Activated CD8-positive, alpha-beta memory T cell treated with anti-CD3 and anti-CD28 coated beads, Interleukin-2, amount 10 ng/mL, durations not matched to agents 7 days and 5 days (primary cell): Measurements from ENCODE around the gene ZNF569. TPM values are rescaled to one million over a fixed set of nuclear protein-coding genes. Genes with fewer than 3 reads are reported as not detected.
A peak's percentile ranks its signal among the peaks of the same experiment; 100 is the strongest.

Experiments used
- ATAC-seq: fragments of 150-1000 bp; cut with Tn5 transposase; one replicate; pipeline ENCODE4 v1.10.0; 2021; ENCODE audit warnings: moderate library complexity
- CTCF ChIA-PET: fragments of 350-600 bp; sonication (Branson Sonifier 250); formaldehyde crosslinking; loops from one replicate; lab custom pipeline; 2021; ENCODE audit warnings: antibody characterized with exemption; lab: Charles Lee
- DNase-seq: peaks from one replicate; pipeline ENCODE4 v3.0.0-alpha.2; 2020
- H3K27ac Mint-ChIP-seq: one replicate; pipeline ENCODE4 v1.8.0; 2021; ENCODE audit warnings: mild to moderate bottlenecking, mixed read lengths
- H3K27me3 Mint-ChIP-seq: one replicate; pipeline ENCODE4 v1.8.0; 2021; ENCODE audit warnings: mixed read lengths
- H3K36me3 Mint-ChIP-seq: one replicate; pipeline ENCODE4 v1.8.0; 2021; ENCODE audit warnings: mild to moderate bottlenecking, mixed read lengths
- H3K4me1 Mint-ChIP-seq: one replicate; pipeline ENCODE4 v1.8.0; 2021; ENCODE audit warnings: mixed read lengths
- H3K4me3 Mint-ChIP-seq: one replicate; pipeline ENCODE4 v1.8.0; 2021; ENCODE audit warnings: mild to moderate bottlenecking, moderate library complexity, mixed read lengths
- H3K9me3 Mint-ChIP-seq: one replicate; pipeline ENCODE4 v1.8.0; 2022; ENCODE audit warnings: low read depth, mixed read lengths
- total RNA-seq, 2 experiments: library from RNA; stranded (reverse); gene quantifications; one replicate each; pipeline ENCODE4 v1.2.3, GENCODE V29; 2021

ZNF569 gene
- 1 to 10 TPM; 5.5 to 6.9 TPM for total RNA-seq

DNA sequence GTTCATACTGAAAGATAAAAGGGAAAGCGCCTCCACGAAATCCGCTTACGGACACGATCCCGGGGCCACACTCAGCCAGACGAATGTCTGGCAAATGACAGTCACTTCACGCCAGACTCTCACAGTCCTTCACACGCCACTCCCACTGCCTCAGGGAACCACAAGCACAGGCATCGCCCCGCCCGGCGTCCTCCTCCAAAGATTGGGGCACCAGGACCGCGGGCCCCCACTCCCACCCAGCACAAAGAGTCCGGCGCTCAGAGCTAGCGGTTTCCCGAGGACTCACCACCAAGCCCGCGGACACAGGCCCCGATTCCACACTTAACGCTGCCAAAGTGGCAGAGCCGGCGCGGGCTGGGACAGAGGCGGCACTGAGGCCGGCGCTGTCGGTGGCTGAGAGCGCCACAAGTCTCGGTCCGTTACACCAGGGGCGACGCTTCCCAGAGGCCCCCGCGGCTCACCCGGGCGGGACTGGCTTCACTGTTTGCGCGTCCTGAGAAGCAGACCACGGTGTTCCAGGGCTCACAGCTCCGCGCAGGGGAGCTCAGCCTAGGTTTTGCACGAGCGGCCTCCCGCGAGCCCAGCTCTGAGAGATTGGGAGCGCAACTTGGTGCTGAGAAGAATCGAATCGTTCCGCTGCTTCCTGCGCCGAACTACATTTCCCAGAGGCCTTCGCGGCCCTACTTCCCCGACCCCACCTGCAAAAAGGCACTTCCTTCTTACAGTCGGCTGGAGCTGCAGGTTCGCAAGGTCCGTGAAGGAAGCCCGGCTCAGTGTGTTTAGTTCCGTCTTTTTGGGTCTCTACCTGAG lies at the start of gene ZNF569:
Gene ZNF569, minus strand, starts transcription at position 647 of the 810 bp plus-strand sequence. CDS start 22,523 bp downstream, outside the sequence.
- no peaks in the 10 kb centered on the region for H3K27me3 Mint-ChIP-seq
- H3K4me1 Mint-ChIP-seq: peaks cover 31% of the 10 kb centered on the region
- ATAC-seq: peak; percentile 76
- peak; percentile 94 for DNase-seq
- H3K9me3 Mint-ChIP-seq: peaks cover 6% of the 10 kb centered on the region
- H3K4me3 Mint-ChIP-seq: peak within 1 kb of the TSS; percentile 99
- CTCF ChIA-PET: interaction anchor here (0.9 to 1.6 kb wide), 4 partner anchors 85 to 190 kb away, joined by 3 to 7 read pairs (median 3); partner anchors contain the start of gene ZNF527
- peak within 1 kb of the TSS; percentile 95 for H3K27ac Mint-ChIP-seq
- H3K36me3 Mint-ChIP-seq: peaks cover 32% of the 10 kb centered on the region

GRCh38 chr19:37513397-37513796 lies 46.2 kb upstream of the ZNF569 start:
- no peak overlapping the region for H3K4me3 Mint-ChIP-seq

DNA sequence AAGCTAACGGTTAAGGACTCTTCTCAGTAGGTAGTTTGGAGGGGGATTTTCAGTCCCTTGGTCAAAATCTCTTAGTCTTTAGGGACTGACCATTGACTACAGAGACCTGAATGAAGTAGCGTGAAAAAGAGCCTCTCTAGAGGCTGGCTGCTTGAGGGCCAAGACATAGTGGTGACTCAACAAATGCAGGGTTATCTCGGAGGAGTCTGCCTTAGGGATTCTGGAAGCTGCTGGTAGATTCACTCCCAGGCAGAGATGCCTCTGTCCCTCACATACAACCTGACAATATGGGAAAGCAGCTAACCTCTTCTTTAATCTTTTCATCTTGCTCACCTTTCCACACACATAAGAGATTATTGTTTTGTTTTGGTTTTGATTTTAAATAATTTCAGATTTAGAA lies 44.6 kb upstream of the ZNF569 start:
- no peak overlapping the region for H3K4me3 Mint-ChIP-seq
- H3K36me3 Mint-ChIP-seq: peaks cover 60% of the 10 kb centered on the region

More at GRCh38 chr19:37513397-37513796, 46.2 kb upstream of the ZNF569 start:
- Mint-ChIP-seq H3K27ac (no peak overlapping the region), H3K9me3 (peaks cover 23% of the 10 kb centered on the region), H3K4me1 (peaks cover 6% of the 10 kb centered on the region), H3K36me3 (peaks cover 63% of the 10 kb centered on the region), H3K27me3 (no peaks in the 10 kb centered on the region)
- DNase-seq: no peak
- no peak for ATAC-seq
- CTCF ChIA-PET: no interaction called here

GRCh38 chr19:37511186-37511585 lies 43.9 kb upstream of the ZNF569 start:
- H3K9me3 Mint-ChIP-seq: peaks cover 14% of the 10 kb centered on the region
- CTCF ChIA-PET: no interaction called here
- H3K4me1 Mint-ChIP-seq: peaks cover 6% of the 10 kb centered on the region
- H3K4me3 Mint-ChIP-seq: no peak overlapping the region
- H3K27me3 Mint-ChIP-seq: no peaks in the 10 kb centered on the region
- H3K27ac Mint-ChIP-seq: no peak overlapping the region
- ATAC-seq (no peak), DNase-seq (no peak)
- H3K36me3 Mint-ChIP-seq: peaks cover 55% of the 10 kb centered on the region

More for the DNA sequence above, 44.6 kb upstream of the ZNF569 start:
- ATAC-seq (no peak), DNase-seq (no peak)
- peaks cover 17% of the 10 kb centered on the region for H3K9me3 Mint-ChIP-seq
- CTCF ChIA-PET: no interaction called here
- H3K4me1 Mint-ChIP-seq: peaks cover 6% of the 10 kb centered on the region
- no peak overlapping the region for H3K27ac Mint-ChIP-seq
- no peaks in the 10 kb centered on the region for H3K27me3 Mint-ChIP-seq

DNA sequence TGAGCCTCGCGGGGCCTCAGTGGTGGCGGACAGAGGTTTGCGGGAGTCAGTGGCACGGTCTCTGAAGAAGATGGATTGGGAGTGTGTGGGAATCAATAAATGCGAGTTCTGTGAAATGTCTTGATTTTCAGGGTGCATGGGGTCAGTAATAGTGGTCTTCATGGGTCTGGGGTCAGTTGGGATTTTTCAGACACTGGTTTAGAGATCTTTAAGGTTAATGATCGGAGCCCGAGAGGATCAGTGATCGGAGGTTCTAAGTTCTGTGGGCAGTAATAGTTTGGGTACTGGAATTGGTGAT lies 39.9 kb upstream of the ZNF569 start:
- Mint-ChIP-seq H3K9me3 (peaks cover 18% of the 10 kb centered on the region), H3K36me3 (peaks cover 38% of the 10 kb centered on the region), H3K4me1 (no peaks in the 10 kb centered on the region), H3K27ac (no peak overlapping the region), H3K4me3 (no peak overlapping the region), H3K27me3 (no peaks in the 10 kb centered on the region)
- CTCF ChIA-PET: interaction anchor here (1.0 to 1.6 kb wide), 2 partner anchors 38 to 136 kb away, joined by 3 to 4 read pairs; partner anchors contain the start of genes ZNF527 and ZNF570
- DNase-seq (no peak), ATAC-seq (no peak)

DNA sequence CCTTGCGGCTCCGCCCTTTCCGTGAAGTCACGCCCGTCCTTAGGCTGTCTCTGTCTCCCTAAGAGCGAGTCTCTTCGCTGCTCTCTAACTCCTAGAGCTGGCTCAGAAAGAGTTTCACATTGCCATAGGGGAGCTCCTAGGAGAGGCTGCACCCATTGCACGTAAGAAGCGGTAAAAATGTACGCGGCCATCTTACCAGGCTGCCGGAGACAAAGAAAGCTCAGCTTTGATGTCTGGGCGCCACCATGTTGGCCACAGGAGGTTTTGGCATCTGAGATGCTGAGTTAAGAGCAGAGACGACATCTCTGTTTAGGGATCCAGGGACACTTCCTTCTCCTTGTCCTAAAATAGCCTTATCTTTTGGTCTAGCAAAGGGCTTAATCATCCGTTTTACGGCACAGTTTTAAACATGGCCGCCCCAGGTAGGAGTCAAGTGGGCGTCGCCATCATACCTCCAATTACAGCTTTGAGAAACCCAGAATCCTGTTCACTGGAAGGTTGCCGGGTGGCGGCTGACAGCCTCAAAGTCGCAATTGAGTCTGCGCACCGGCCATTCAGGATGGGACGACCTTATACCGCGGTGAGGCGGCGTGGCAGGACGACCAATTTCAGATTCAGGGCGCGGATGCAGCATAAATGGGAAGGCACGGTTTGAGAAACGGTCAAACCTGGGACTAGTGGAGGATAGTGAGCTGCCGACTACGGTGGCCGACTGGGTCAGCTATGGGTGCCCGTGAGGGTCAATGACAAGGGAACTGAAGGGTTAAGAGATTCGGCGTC lies 39.3 kb upstream of the ZNF569 start, which contains the start of gene ZNF793:
Gene ZNF793, plus strand, starts transcription at position 553 of the 780 bp plus-strand sequence. CDS start 16,501 bp downstream, outside the sequence.
- CTCF ChIA-PET: interaction anchor here (1.0 to 1.9 kb wide), 5 partner anchors 37 to 189 kb away, joined by 3 to 10 read pairs (median 4); partner anchors contain the start of genes ZNF527, ZNF540, ZNF570 and ZNF571
- H3K4me3 Mint-ChIP-seq: no peak within 1 kb of the TSS
- peaks cover 36% of the 10 kb centered on the region for H3K36me3 Mint-ChIP-seq
- H3K9me3 Mint-ChIP-seq: peaks cover 22% of the 10 kb centered on the region
- DNase-seq (peak; percentile 87), ATAC-seq (peak; percentile 90)
- H3K27me3 Mint-ChIP-seq: no peaks in the 10 kb centered on the region
- no peaks in the 10 kb centered on the region for H3K4me1 Mint-ChIP-seq
- no peak within 1 kb of the TSS for H3K27ac Mint-ChIP-seq

DNA sequence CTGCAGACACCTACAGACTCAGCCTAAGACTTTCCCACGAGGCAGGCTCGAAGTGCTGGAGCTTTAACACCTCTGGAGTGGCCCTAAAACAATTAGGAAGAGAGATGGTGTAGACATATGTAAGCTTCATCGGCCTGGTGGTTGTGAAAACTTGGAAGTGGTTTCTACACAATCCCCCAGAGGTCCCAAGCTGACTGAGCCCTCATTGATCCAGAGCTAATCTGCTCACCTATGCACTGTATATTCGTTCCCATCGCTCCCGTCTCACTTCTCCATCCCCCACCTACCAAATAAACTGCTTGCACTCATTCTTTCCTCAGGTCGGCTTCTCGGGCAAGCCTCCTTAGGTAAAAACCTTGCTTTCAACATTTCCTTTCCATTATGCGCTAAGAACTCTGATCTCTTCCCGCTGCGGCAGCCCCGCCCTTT lies 38.7 kb upstream of the ZNF569 start:
- no peak overlapping the region for H3K27ac Mint-ChIP-seq
- H3K27me3 Mint-ChIP-seq: no peaks in the 10 kb centered on the region
- no peaks in the 10 kb centered on the region for H3K4me1 Mint-ChIP-seq
- DNase-seq (no peak), ATAC-seq (peak; percentile 42)
- no peak overlapping the region for H3K4me3 Mint-ChIP-seq
- CTCF ChIA-PET: interaction anchor here (1.5 to 1.9 kb wide), 4 partner anchors 46 to 188 kb away, joined by 3 to 10 read pairs (median 4); partner anchors contain the start of genes ZNF527, ZNF540 and ZNF571
- peaks cover 20% of the 10 kb centered on the region for H3K9me3 Mint-ChIP-seq
- peaks cover 34% of the 10 kb centered on the region for H3K36me3 Mint-ChIP-seq

DNA sequence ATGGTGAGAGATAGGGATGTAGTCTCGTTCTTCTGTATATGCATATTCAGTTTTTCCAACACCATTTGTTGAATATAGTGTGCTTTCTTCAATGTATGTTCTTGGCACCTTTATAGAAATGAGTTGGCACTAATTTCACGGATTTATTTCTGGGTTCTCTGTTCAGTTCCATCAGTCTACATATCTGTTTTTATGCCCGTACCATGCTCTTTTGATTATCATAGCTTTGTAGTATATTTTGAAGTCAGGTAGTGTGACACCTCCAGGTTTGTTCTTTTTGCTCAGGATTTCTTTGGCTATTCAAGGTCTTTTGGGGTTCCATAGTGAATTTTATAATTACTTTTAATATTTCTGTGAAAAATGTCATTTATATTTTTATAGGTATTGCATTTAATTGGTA lies 25.0 kb upstream of the ZNF569 start:
- Mint-ChIP-seq H3K9me3 (peaks cover 32% of the 10 kb centered on the region), H3K4me3 (no peak overlapping the region), H3K36me3 (peaks cover 11% of the 10 kb centered on the region), H3K27ac (no peak overlapping the region), H3K4me1 (no peaks in the 10 kb centered on the region), H3K27me3 (no peaks in the 10 kb centered on the region)
- ATAC-seq (no peak), DNase-seq (no peak)
- CTCF ChIA-PET: no interaction called here

- ATAC-seq (no peak), DNase-seq (no peak)
- H3K4me3 Mint-ChIP-seq: no peak overlapping the region
- H3K27ac Mint-ChIP-seq: no peak overlapping the region
- CTCF ChIA-PET: no interaction called here
- peaks cover 50% of the 10 kb centered on the region for H3K9me3 Mint-ChIP-seq
- H3K27me3 Mint-ChIP-seq: no peaks in the 10 kb centered on the region
- H3K4me1 Mint-ChIP-seq: no peaks in the 10 kb centered on the region
- peaks cover 65% of the 10 kb centered on the region for H3K36me3 Mint-ChIP-seq
These were observed 17.3 kb upstream of the ZNF569 start for GRCh38 chr19:37484406-37485168.

GRCh38 chr19:37472165-37472564 lies 4.9 kb upstream of the ZNF569 start:
- H3K36me3 Mint-ChIP-seq: peaks cover 35% of the 10 kb centered on the region
- H3K4me1 Mint-ChIP-seq: peaks cover 23% of the 10 kb centered on the region
- CTCF ChIA-PET: interaction anchor here (0.7 kb wide), 1 partner anchor 306 kb away, joined by 3 read pairs; no protein-coding TSS in a partner anchor
- peaks cover 9% of the 10 kb centered on the region for H3K9me3 Mint-ChIP-seq
- no peak overlapping the region for H3K4me3 Mint-ChIP-seq
- ATAC-seq: no peak
- DNase-seq: no peak
- H3K27ac Mint-ChIP-seq: no peak overlapping the region
- no peaks in the 10 kb centered on the region for H3K27me3 Mint-ChIP-seq

DNA sequence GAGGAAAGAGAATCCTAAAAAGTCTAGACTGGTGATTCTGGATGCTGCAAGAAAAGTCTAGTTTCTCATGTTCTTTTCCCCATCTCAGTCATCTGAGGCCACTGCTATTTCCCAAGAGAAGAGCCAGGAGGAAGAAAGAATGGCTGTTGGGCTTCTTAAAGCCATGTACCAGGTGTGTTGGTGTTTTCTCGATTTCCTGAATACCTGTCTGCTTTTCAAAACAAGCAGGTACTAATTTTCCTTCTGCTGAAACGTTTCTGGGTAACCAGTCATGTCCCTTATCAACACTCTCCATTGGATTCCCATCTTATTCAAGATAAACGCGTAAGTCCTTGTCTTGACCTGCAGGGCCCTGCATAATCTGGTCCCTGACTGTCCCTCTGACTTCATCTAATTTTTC lies 3.0 kb upstream of the ZNF569 start:
- Mint-ChIP-seq H3K4me3 (peak overlapping the region; percentile 94), H3K4me1 (peaks cover 31% of the 10 kb centered on the region), H3K9me3 (peaks cover under 1% of the 10 kb centered on the region), H3K36me3 (peaks cover 22% of the 10 kb centered on the region), H3K27me3 (no peaks in the 10 kb centered on the region), H3K27ac (peak overlapping the region; percentile 94)
- CTCF ChIA-PET: interaction anchor here (1.1 kb wide), 1 partner anchor 168 kb away, joined by 3 read pairs; no protein-coding TSS in a partner anchor
- DNase-seq: no peak
- no peak for ATAC-seq

DNA sequence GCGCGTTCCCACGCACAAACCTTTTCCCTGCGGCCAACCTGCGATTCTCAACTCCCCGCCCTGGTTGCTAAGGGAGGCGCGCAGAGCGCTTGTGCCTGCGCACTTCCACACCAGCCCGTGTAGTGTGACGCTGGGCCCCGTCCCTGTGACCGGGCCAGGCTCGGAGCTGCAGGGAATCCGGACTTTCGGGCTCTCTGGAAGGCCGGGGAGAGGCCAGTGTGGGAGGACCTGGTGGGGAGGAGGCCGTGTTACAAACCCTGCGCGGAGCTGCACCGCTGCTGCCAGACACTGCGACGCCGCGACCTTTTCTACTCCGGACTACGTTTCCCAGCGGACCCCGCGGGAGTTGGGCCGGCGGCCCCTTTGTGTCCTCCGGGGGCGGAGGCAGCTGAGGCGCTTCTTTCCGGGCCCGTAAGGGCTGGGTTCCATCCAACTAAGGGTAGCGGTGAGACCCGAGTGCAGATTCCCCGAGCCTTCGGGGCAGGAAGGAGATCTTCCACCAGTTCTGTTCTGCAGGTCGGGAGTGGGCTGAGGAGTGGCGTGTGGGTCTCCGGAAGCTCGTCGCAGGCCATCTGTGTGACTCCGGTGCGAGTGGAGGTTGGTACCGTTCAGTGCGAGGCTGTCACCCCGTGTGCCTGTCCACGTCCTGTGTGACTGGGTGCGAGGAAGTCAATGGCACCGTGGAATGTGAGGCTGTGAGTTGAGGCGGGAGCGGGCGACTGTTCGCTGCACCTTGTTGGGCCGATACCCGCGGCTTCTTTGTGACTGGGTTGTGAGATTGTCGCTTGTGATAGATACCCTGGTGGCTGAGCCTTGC lies 1.9 kb upstream of the ZNF569 start, which contains the start of gene ZNF570:
Gene ZNF570, plus strand, starts transcription at position 396 of the 817 bp plus-strand sequence. CDS start 999 bp downstream, outside the sequence.
- H3K27me3 Mint-ChIP-seq: no peaks in the 10 kb centered on the region
- peak within 1 kb of the TSS; percentile 94 for H3K27ac Mint-ChIP-seq
- H3K4me1 Mint-ChIP-seq: peaks cover 31% of the 10 kb centered on the region
- CTCF ChIA-PET: interaction anchor here (0.6 to 1.3 kb wide), 3 partner anchors 38 to 965 kb away, joined by 3 read pairs; partner anchors contain the start of genes ZNF540, ZNF571 and ZNF793
- peak; percentile 76 for ATAC-seq
- DNase-seq: peak; percentile 93
- peaks cover 6% of the 10 kb centered on the region for H3K9me3 Mint-ChIP-seq
- peak within 1 kb of the TSS; percentile 99 for H3K4me3 Mint-ChIP-seq
- H3K36me3 Mint-ChIP-seq: peaks cover 30% of the 10 kb centered on the region
